ENCODE results near the gene TMEM132D.

The TMEM132D gene

GRCh38 chr12:129325566-129325965 lies 578.3 kb downstream of the TMEM132D start:
- no peak for DNase-seq

DNA sequence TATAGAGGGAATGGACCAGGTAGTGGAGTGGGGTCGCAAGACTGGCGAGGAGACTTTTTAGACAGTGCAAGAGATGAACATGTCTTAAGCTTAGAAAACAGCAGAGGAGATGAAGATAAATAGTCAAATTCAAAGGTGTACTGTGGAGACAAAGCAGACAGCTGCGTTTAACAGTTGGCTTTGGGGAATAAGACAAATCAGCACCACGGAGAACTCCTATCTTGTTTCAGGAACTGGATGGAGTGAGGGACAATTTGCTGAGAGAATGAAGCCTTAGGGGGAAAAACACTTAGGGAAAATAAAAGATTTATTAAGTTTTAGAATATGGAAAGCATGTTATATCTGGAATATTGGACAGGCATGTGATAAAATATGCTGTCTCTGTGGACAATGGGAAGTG lies 591.8 kb downstream of the TMEM132D start:
- DNase-seq = no peak

GRCh38 chr12:129310346-129310745 lies 593.5 kb downstream of the TMEM132D start:
- no peak for DNase-seq

DNA sequence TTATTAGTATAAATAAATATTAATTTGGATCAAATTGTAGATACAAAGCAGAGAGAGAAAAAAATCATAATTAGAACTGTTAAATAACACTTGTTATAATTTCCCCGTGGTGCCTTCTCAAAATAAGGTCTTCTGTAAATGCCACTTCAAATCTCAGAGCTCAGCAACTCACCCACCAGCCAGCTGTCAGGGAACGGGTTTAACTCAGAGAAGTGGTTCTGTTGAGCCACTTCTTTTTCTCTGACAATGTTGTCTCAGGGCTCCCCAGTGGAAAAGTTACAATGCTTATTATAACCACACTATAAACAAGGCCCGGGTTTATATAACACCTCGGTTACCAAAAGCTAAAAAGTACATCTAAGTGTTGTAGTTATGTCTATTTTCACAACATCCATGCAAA lies 598.0 kb downstream of the TMEM132D start:
- no peak for DNase-seq

DNA sequence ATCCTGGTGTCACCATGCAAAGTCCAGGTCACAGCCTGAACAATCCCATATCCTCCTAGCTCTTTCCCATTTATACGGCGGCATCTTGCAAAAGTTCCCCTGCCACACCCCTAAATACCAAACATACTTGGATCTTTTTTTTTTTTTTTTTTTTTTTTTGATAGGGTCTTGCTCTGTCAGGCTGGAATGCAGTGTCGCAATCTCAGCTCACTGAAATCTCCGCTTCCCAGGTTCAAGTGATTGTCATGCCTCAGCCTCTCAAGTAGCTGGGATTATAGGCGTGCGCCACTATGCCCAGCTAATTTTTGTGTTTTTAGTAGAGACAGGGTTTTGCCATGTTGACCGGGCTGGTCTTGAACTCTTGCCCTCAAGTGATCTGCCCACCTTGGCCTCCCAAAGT lies 599.3 kb downstream of the TMEM132D start:
- no peak for DNase-seq

DNA sequence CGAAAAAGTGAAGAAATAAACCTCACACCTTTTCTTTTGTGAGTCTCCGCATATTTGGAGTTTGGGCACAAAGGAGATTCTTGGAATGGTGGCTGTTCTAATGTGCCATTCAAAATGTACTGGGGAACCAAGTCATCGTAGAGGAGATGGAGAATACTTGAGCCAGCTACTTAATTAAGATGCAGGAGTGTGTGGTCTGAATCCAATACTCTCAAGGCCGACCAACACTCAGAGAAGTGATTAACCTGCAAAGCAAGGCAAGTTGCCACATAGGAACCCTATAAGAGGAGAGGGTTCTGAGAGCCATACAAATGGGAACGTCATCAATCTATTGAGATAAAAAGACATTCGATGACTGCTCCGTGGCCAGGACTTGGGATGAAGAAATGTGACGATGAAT lies 603.8 kb downstream of the TMEM132D start:
- no peak for DNase-seq

DNA sequence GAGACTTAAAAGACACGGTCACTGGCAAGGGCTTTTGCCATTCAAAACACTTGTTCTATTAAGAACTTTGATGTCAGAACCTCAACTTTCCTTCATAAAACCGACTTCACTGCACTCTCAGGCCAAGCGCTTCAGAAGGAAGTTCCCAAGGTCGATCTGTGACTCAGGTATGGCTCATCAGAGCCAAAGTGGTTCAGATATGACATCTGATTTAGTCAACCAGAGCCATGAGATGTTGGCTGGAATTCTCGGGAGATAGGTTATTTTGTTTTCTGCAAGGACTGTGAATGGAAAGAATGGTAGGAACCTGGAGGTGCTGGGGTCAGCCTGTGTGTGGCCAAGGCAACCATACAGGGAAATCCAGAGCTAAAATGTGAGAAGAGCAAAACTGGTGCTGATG lies 604.9 kb downstream of the TMEM132D start:
- no peak for DNase-seq

- DNase-seq = no peak
Observed at GRCh38 chr12:129296671-129297070, 607.2 kb downstream of the TMEM132D start.

DNA sequence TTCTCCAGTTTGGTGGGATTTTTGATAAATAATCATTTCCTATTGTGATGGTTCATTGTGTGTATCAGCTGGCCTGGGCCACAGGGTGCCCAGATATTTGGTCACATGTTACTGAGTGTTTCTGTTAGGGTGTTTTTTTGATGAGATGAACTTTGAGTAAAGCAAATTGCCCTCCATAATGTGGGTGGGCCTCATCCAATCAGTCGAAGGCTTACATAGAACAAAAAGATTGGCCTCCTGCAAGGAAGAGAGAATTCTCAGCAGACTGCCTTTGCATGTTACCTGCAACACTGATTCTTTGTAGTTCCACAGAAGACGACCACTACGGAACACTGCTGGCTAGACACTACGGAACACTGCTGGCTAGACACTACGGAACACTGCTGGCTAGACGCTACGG lies 609.0 kb downstream of the TMEM132D start:
- DNase-seq = no peak

DNA sequence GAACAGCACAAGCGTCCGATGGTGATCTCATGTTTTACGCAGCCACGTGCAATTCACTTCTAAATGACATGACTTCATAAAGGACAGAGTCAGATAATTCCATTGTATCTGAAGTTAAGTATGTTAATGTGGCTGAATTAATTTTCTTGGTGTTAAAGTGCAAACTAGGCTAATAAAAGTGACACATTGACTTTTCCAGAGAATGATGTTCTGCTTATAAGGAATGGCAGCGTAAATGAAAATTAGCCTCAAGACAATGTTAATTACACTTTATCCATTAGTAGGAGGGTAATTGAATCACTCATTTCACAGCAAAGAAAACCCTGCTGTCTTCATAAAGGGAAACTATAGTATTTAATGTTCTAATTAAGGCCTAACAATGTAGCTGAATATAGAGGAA lies 624.1 kb downstream of the TMEM132D start:
- no peak for DNase-seq

- DNase-seq = no peak
Observed at GRCh38 chr12:129276361-129277060, 627.3 kb downstream of the TMEM132D start.

- DNase-seq = no peak
Observed at GRCh38 chr12:129269756-129270495, 633.9 kb downstream of the TMEM132D start.

GRCh38 chr12:129258781-129259318 lies 645.0 kb downstream of the TMEM132D start:
- DNase-seq = peak; percentile 35

- DNase-seq = no peak
Observed at GRCh38 chr12:129257524-129257923, 646.3 kb downstream of the TMEM132D start.

DNA sequence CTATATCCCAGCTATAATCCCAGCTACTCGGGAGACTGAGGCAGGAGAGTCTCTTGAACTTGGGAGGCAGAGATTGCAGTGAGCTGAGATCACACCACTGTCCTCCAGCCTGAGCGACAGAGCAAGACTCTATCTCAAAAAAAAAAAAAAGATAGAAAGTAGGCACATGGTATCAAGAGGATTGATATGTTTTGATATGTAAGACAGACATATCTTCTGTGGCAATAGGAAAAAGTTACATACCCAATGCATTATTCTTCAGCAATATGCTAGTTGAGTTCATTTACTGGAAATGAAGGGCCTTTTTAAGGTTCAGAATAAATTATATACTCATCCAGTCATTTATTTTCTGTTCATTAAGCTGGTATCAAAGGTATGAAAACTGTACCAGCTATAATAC lies 657.2 kb downstream of the TMEM132D start:
- DNase-seq = no peak

DNA sequence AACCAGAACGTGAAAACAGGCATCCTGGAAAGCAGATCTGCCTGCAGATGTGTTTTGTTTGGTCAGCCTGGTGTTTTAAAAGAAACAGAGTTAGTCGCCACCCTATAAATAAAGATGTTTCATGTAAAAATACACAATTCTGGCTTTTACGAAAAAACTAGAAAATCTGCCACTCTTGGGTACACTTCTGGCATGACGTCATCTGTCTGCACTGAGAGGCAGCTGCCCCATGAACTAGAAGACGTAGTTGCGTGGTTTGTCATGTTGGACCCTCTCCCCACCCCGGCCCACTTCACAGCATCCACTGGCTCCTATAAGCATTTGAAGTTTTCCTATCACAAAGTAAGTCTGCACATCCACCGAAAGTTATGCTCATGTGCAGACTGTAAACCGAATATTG lies 658.1 kb downstream of the TMEM132D start:
- DNase-seq = no peak

- DNase-seq = no peak
Observed at GRCh38 chr12:129241852-129242251, 662.0 kb downstream of the TMEM132D start.

GRCh38 chr12:129237881-129238280 lies 665.9 kb downstream of the TMEM132D start:
- DNase-seq = no peak

DNA sequence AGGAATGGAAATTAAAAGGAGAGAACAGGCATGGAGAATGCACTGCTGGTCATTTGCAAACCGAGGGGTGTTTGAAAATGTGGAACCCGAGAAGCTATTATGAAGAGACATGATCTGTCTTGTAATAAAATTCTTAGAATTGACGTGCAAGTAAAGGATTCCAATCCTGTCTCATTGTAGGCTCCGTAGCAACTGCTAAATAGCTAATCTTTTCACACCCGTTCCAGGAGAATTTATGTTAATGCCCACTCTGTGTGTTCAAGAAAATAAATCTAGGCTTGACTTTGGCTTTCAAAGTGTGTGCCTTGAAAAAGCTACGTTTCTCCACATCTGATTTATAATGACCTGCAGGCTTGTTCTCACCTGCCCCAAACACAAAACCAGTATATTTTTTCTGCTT lies 669.6 kb downstream of the TMEM132D start:
- DNase-seq = no peak

- DNase-seq = no peak
Observed at GRCh38 chr12:129231491-129231890, 672.3 kb downstream of the TMEM132D start.

- no peak for DNase-seq
Observed at GRCh38 chr12:129230995-129231394, 672.8 kb downstream of the TMEM132D start.

DNA sequence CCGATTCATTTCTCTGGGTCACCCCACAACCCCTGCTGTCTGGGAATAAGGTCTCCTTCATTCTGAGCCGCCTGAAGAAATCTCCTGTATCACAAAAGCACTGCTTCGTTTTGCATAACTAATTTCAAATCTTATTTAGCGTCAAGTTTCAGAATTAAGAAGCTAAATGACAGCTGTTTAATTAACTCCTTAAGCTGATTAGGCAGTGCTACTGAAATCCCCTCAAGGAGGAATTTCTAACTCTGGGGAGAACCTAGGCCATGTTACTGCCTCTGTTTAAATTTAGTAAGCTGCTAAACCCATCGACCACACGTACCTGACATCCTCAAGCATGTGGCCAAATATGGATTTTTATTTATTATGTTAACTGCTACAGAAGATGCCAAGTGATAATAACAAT lies 677.0 kb downstream of the TMEM132D start:
- DNase-seq = no peak

DNA sequence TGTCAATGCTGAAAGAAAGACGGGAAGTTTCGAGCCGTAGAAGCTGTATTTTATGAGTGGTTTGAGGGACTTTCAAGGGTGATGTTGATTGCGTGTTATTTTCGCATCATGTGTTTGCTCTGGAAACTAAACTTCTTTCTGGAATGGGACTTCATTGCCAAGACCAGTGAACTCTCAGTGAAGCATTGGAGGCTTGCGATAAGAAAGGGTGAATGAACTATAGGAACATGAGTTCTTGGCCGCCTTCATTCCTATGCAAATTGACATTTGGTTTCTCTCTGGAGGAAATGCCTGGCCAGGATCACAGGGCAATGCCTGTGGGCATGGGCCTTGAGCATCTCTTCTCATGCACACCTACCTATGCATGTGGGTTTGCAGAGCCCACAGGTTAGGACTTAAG lies 677.8 kb downstream of the TMEM132D start:
- DNase-seq = no peak

GRCh38 chr12:129215556-129215955 lies 688.3 kb downstream of the TMEM132D start:
- DNase-seq = no peak
